SK-N-MC (cell line): ENCODE measurements around the gene ADI1.

Experiments used
- EZH2 ChIP-seq: fragments of 200-600 bp; sonication (generic); IDR thresholded peaks from one replicate; pipeline ENCODE4 v1.6.1; 2017; ENCODE audit warnings: antibody characterized with exemption
- FOXP2 ChIP-seq: optimal IDR thresholded peaks from 2 replicates; pipeline ENCODE3; 2011; ENCODE audit warnings: mild to moderate bottlenecking, moderate library complexity; ENCODE audit not compliant: insufficient read depth; ENCODE audit errors: extremely low read length, control extremely low read depth
- POLR2AphosphoS5 ChIP-seq: IDR thresholded peaks from 2 replicates; pipeline ENCODE4 v1.6.1; 2012; ENCODE audit warnings: mild to moderate bottlenecking, low read depth, low read length, borderline replicate concordance

- TF ChIP-seq EZH2 (no peak), POLR2AphosphoS5 (no peak), FOXP2 (no peak)
Measured at GRCh38 chr2:3466482-3466863, 52.9 kb downstream of the ADI1 start.
